Germinal center (tissue), 1 donor: ENCODE results near the gene LTA.

ENCODE experiments used
- DNase-seq: peaks from one replicate; pipeline ENCODE4 v3.0.0; 2012; ENCODE audit warnings: mixed read lengths, low spot score

LTA gene

DNA sequence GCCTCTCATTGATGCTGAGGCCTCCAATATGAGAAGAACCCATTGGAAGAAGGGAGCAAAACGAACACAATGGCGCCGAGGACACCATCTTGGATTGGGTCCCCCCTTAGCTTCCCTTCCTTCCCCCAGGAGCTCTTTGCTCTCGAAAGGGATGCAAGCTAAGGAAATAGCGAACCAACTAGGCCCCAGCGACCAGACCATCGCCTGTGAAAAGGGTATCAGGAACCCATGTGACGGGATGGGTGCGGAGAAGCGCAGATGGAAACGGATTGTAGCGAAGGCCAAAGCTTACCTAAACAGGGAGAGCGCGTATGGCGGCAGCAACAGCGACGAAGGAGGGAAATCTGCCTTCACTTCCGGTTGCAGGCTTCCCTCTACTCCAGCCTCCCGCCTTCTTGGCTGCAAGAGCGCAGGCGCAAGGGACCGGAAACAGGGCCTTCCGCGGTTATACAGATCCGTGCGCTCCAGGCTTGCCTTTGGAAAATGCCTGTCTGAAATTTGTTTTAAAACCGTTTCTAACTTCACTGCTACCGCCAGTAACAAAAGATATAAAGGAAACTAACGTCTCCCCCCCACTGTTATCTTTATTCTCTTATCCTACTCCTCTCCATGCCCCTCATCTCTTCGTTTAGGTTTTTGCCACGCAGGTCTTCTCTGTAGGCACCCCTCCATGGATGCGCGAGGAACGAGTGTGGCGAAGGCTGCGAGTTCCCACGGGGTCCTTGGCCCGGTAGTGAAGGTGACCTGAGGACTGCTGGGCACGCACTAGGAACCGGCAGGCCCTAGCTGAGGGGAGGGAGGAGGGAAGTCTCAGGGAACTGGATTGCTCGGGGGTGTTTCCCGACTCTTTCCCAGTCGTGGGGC, 30.2 kb upstream of the LTA start, which contains the start of gene DDX39B:
Gene DDX39B, minus strand, starts transcription at position 346 of the 864 bp plus-strand sequence. CDS start 1,471 bp downstream, outside the sequence.
- peak; percentile 90 for DNase-seq

DNA sequence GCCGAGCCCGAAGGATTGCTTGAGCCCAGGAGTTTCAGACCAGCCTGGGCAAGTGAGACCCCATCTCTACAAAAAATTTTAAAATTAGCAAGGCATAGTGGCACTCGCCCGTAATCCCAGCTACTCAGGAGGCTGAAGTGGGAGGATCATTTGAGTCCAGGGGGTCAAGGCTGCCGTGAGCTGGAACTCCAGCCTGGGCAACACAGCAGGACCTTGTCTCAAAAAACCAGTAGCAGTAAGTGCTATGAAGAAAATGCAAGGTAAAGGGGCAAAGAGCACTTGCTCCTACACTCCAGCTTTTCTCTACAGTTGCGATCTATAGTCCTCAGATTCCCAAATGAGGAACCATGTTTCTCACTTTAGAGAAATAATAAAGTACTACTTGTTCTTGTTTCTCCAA, 28.4 kb upstream of the LTA start:
- DNase-seq = no peak

DNA sequence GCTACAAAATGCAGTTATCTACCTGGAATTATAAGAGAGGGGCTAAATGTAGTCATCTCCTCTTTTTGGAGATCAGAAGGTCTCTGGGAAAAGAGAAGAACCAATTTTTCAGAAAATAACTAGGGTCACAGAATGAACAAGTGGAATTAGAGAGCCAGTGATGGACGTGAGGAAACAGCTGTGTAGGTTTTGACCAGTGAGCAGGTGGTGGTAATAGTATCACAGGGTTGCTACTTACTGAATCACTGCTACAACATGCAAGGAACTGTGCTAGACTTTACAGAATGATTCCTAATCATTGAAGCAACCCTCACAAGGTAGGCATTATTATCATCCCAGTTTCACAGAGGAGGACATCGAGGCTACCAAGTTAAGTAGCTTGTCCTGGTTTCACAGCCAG, 27.4 kb upstream of the LTA start:
- no peak for DNase-seq

DNA sequence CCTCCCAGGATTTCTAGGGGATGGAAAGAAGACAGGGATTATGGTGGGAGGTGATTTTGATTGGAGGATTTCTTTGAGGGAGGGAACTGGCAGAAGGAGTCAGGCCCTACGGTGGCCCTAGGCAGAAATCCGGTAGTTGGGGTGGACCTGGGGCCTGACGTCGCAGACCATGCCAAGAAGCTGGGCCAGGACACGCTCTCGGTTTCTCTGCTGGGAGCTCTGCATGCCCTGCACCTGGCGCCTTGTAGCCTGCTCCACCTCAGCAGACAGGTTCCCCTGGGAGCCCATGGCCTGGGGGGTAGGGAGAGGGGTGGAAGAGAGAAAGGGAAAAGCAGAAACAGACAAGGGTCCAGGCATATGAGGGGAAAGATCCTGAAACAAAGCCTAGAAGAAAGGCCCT, 26.8 kb upstream of the LTA start:
- no peak for DNase-seq

DNA sequence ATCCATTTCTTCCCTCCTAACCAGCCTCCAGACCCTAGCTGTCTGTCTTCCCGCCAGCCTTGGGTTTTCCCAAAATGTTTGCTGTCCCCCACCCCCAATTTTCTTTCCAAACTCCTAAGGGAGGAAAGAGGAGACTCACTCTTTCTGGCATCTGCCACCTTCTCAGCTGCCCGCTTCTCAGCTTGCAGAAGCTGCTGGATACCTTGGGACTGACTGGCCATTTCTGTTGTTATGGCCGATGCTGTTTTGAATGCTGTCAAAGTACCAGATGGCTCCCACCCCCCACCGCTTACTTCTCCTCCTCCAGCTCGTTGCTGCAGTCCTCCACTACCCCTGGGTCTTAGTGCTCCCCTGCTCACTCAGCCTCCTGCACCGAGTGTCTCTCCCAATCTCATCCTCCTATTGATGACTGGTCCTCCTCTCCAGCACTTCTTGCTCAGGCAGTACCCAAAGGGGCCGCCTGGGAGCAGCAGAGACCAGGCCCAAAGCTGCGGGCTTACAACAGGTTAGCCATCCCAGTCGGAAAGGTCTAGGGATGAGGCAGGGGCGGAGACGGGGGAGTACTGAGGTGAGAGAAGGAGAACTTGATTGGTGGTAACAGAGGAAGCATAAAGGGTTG, 25.6 kb upstream of the LTA start, which contains the start of gene ATP6V1G2:
Gene ATP6V1G2, minus strand, starts transcription at position 270 of the 619 bp plus-strand sequence. Its CDS starts 49 bp downstream, at position 221.
- peak; percentile 73 for DNase-seq

DNA sequence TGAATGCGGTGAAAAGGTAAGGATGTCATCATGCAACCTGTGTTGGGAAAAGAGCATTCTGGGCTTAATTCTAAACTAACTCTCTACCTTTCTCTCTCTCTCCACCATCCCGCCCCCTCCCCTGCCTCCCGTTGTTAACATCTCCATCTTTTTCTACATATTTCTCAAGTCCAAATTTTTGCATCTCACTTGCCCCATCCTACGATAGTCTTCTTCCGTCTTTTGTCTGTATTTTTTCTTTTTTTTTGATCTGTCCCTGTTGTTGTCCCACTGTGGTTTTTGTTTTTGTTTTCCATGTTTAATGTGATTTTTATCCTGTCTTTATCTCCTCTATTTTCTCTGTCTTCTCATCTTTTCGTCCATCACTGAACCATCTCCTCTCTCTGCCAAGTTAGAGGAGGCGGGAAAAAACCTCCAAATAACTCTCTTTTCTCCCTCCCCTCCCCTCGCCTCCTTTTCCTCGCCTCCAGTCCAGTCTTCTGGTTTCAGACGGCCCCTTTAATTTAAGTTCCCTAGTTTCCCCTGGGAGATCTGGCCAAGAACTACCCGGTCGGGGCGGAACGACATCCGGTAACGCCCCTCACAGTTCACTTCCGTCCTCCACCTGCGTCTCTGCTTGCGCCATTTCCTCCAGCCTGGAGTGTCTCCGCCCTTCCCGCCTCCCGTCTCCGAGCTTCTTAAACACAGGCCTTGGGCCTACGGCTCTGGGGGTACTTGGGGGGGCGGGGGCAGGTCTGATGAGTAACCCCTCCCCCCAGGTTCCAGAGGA, 24.9 kb upstream of the LTA start, which contains the start of gene NFKBIL1:
Gene NFKBIL1, plus strand, starts transcription at position 651 of the 769 bp plus-strand sequence. Its CDS starts 87 bp downstream, at position 738.
- peak; percentile 90 for DNase-seq

DNA sequence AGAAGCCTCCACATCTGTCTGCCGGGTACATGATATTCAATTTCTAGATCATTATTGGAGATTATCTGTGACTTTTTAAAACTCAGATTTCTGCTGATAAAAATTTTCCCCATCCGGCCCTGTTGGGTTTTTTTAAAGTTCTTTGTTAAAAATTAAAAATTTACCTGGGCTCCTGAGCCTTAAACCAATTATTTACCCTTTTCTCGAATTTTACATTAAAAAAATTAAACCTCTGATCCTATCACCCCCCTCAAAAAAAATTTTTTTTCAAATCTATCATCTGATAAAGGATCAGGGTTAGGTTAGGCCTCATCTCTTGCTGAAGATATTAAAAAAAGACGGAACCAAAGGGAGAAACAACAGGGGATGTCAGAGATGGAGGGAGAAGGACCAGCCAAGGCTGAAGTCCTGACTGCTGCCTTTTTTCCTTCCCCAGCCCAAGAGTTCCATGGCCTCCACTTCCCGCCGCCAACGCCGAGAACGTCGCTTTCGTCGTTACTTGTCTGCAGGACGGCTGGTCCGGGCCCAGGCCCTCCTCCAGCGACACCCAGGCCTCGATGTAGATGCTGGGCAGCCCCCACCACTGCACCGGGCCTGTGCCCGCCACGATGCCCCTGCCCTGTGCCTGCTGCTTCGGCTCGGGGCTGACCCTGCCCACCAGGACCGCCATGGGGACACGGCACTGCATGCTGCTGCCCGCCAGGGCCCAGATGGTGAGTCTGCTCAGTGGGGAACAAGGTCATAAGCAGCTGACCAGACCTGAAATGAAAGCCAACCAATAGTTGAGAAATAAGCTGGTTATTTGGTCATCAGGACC, 24.2 kb upstream of the LTA start:
- DNase-seq = no peak

DNA sequence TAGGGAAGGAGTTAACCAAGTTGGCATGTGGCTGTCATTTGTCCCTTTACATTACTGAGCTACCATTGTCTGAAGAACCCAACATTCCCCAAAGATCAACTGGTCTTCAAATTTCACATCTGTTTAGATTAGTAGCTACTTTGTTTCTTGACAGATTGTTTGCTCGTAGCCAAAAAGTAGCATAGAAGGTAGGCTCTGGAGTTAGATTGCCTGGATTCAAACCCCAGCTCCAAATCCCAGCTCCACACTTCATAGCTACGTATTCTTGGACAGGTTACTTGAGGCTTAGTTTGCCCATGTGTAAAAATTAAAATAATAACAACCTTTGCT, 23.6 kb upstream of the LTA start:
- DNase-seq = no peak

DNA sequence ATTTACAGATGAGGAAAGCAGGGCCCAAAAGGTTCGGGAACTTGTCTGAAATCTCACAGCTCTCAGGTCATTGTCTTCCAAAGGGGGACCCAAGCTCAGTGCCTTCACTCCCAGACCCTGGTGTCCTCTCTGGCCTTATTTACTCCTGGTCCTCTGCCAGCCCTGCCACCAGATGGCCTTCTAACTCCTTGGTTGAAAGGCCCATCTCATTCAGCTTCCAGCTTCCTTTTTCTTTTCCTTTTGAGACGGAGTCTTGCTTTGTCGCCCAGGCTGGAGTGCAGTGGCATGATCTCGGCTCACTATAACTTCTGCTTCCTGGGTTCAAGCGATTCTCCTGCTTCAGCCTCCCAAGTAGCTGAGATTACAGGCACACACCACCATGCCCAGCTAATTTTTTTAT, 20.7 kb upstream of the LTA start:
- peak; percentile 53 for DNase-seq

DNA sequence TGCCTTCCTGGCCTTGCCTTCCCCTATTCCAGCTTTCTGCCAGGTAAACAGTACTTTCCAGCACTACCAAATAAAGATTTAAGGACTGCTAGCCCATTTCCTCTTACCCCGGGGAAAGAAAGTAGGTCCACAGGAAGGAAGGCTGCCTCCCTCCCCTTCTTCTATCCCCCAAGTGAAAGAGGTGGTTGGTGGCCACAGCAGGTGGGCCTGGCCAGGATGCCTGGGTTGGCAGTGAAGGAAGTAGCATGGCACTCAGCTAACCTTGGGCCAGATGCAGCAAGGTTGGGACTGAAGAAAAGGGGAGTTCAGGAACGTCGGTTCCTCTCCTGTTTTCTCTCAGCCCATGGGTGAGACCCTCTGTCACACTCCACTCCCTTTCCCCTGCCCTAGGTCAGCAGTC, 15.8 kb upstream of the LTA start:
- no peak for DNase-seq

DNA sequence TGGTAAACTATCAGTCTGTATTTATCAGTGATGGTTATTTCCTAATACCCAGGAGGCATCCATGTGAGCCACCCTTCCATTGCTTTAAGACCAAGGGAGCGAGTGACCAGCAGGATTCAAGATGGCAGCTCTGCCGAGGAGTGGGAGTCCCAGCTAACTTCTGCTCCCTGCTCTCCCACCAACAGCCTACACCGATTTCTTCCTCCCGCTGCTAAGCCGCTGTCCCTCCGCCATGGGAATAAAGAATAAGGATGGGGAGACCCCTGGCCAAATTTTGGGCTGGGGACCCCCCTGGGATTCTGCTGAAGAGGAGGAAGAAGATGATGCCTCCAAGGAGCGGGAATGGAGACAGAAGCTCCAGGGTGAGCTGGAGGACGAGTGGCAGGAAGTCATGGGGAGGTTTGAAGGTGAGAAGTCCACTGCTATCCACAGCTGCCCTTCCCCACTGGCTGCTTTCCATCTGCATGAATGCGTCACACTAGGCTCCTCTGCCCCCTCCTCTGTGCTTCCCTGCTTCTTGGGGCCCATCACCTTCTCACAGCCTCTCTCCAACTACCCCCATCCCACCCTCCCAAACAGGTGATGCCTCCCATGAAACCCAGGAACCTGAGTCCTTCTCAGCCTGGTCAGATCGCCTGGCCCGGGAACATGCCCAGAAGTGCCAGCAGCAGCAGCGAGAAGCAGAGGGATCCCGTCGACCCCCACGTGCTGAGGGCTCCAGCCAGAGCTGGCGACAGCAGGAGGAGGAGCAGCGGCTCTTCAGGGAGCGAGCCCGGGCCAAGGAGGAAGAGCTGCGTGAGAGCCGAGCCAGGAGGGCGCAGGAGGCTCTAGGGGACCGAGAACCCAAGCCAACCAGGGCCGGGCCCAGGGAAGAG, 14.4 kb upstream of the LTA start:
- DNase-seq = no peak

DNA sequence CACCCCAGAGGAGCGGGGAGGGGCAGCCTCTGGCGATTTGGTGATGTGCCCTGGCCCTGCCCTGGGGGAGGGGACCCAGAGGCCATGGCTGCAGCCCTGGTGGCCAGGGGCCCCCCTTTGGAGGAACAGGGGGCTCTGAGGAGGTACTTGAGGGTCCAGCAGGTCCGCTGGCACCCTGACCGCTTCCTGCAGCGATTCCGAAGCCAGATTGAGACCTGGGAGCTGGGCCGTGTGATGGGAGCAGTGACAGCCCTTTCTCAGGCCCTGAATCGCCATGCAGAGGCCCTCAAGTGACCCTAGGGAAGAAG, 13.8 kb upstream of the LTA start:
- DNase-seq = no peak

DNA sequence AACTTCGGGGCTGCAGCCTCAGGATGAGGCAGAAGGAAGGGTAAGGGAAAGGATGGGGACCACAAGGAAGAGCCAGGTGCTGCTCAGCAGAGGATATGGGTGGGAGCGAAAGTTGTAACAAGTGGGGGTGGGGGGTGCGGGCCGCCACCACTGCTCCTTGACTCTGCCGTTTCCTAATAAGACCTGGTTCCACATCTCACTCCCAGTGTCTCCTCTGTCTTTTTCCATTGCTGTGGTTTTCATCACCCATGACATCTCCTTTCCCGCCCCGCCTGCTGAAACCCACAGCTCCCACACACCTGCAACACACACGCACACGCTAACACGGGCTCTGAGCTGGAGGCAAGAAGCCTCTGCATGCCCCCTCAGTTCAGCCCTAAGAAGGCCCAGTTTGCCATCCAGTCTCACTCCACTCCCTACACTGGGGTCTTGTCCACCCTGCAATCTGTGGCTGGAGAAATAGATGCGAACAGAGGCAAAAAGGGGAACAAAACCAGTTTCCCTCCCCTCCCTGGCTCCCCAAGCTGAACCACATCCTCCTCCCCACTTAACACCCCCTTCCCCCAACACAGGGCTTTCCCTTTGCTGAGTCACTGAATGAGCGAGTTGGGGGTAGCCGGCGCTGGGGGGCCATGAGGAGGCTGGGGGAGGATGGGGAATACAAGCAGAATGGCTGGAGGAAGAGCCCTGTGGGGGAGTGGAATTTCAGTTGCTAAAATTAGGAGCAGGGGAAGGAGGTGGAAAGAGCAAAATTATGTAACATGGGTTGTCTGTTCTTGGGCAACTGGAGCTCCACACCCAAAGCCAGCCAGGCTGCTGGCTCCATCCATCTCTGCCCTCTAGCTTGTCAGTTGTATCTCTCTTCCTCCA, 13.2 kb upstream of the LTA start:
- DNase-seq = peak; percentile 73

DNA sequence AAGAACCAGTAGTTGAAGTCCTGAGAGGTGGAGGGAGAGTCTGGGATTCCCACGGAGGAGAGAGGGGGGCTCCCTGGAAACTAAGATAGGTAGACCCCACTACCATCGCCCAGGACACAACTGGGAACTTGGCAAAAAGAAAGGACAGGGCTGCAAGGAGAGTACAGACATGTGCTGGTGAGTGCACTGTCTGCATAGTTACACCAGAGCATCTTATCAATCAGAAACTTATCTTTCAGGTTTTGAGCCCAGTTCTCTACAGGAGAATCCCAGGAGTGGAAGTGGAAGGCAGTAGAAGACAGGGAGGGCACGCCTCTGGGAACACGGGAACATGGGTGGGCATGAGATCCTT, 12.5 kb upstream of the LTA start:
- DNase-seq = no peak

DNA sequence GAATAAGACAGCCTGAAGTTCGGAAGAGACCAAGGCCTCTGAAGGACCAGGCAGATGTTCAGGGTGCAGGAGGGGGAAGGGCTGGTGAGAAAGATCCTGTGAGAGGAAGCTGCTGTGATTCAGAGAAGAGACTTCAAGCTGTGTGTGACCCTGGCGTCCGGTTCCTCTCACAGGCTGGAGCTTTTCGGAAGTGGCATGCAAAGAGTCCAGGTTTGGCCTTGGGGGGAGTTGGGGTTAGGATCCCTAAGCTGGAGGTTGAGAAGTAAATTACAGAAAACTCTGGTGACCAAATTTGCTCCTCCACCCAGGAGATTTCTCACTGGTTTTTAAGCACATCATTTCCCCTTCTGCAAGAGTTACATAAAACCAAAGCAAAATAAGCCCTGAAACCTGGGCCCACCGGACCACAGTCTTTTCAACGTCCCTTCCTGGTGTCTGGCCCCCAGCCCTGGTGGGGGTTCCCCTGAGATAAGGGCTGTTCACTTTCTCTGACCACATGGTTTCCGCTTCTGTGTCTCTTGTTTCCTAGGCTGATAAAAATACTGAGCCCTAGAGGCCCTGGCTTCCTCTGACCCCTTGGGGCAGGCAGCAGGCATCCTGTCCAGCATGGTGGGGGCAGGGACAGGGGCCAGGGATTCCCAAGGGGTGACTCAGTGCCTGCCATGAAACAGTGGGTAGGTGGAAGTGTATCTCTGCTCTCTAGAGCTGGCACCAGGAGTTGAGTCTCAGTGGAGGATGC, 12.0 kb upstream of the LTA start:
- peak; percentile 63 for DNase-seq

DNA sequence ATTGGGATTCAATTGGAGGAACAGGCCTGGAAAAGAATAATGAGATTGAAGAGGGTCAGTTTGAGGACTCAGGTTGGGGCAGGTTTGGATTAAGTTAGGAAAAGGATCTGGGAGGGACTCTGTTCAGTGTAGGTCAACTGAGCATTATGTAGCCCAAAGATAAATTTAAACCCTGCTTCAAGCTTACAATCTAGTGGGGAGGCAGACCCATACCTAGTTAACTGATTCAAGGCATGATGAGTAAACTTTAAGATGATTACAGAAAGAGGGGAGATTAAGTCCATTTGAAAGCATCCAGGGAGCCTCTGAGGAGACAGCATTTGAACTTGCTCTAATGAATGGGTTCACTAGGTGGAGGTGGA, 11.4 kb upstream of the LTA start:
- no peak for DNase-seq

DNA sequence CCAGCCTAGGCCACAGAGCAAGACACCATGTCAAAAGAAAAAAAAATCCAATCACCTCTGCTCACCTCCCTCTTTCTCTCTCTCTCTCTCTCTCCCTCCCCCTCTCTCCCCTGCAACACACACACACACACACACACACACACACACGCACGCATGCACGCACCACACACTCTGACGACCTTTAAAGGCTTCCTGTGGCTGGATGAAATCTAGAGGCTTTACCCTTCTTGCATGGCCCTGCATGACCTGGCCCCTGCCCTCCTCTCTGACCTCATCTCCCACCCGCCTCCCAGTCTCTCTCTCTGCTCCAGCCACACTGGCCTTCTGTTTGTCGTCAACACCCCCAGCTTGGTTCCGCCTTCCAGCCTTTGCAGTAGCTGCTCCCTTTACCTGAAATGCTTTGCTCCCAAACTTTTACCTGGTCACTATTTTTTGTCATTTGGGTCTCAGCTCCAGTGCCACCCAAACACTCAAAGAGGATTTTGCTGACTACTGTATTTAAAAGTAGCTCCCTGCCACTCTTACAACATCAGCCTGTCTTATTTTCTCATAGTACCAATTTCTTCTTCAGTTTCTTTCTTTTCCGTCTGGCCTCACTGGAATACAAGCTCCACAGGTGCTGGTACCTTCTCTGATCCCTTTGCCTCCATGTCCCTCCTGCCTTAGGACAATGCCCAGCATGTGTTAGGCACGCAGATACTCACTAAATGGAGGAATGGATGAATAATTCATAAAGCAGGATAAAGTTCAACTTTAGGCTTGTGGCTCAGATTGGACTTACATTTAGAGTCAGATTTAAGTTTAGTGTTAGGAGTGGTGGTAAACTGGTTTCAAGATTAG, 4.3 kb upstream of the LTA start:
- DNase-seq = no peak

DNA sequence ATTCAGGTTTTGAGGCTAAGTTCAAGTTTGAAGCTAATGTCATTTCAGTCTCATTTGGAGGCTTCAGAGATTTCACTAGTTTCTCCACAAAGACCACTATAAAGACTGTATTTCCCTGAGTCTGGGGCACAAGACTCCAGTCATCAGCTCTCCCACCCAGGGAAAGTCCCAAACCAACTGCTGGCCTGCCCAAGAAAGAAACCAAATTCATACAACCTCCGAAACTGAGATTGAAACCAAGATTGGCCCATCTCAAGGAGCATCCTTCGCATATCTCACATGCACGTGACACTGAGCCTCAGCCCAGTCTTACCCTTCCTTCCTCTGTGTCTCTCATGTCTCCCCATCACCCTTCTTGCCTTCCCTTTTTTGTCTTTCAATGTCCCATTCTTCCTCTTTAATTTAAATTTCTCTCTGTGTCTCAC, 3.5 kb upstream of the LTA start:
- DNase-seq = peak; percentile 79
